Activated B cell treated with CpG ODN at 0.5 μM for 24 hours (primary cell): ENCODE results near the gene SPDYE4. TPM values are rescaled to one million over a fixed set of nuclear protein-coding genes. Genes with fewer than 3 reads are reported as not detected.

Experiments used
- ATAC-seq: fragments of 200-7000 bp; cut with Tn5 transposase; one replicate; pipeline ENCODE4 v1.10.0; 2021; ENCODE audit warnings: low read depth, mild to moderate bottlenecking, moderate library complexity
- CTCF ChIA-PET: fragments of 350-600 bp; sonication (Branson Sonifier 250); formaldehyde crosslinking; loops from one replicate; lab custom pipeline; 2021; ENCODE audit warnings: antibody characterized with exemption; lab: Charles Lee
- POLR2A ChIA-PET: fragments of 350-600 bp; sonication (Branson Sonifier 250); formaldehyde crosslinking; loops from one replicate; lab custom pipeline; 2021; ENCODE audit warnings: antibody characterized with exemption; lab: Charles Lee
- DNase-seq: peaks from one replicate; pipeline ENCODE4 v3.0.0; 2022
- H3K27ac Mint-ChIP-seq: one replicate; pipeline ENCODE4 v1.8.0; 2020; ENCODE audit warnings: mixed read lengths
- H3K27me3 Mint-ChIP-seq: one replicate; pipeline ENCODE4 v1.8.0; 2021; ENCODE audit warnings: mixed read lengths
- H3K36me3 Mint-ChIP-seq: one replicate; pipeline ENCODE4 v1.8.0; 2021; ENCODE audit warnings: low read depth, mixed read lengths
- H3K4me1 Mint-ChIP-seq: one replicate; pipeline ENCODE4 v1.8.0; 2021; ENCODE audit warnings: mixed read lengths
- H3K4me3 Mint-ChIP-seq: one replicate; pipeline ENCODE4 v1.8.0; 2020; ENCODE audit warnings: mild to moderate bottlenecking, mixed read lengths
- H3K9me3 Mint-ChIP-seq: one replicate; pipeline ENCODE4 v1.8.0; 2020; ENCODE audit warnings: mixed read lengths
- intact Hi-C: fragments of 100-400 bp; cut with micrococcal nuclease; formaldehyde crosslinking; loops from one replicate; pipeline ENCODE4 v1.15.1; 2024
- total RNA-seq: library from RNA; stranded (reverse); gene quantifications from 2 replicates; pipeline ENCODE4 v1.2.3, GENCODE V29; 2022
- TF ChIP-seq, protein P1 (sequence below): fragments of 200-600 bp; IDR thresholded peaks from one replicate; pipeline ENCODE4 v1.8.0; 2022; ENCODE audit warnings: antibody characterized with exemption, mild to moderate bottlenecking

The SPDYE4 gene
- total RNA-seq, 1 donor from 2014 or later = not detected

DNA sequence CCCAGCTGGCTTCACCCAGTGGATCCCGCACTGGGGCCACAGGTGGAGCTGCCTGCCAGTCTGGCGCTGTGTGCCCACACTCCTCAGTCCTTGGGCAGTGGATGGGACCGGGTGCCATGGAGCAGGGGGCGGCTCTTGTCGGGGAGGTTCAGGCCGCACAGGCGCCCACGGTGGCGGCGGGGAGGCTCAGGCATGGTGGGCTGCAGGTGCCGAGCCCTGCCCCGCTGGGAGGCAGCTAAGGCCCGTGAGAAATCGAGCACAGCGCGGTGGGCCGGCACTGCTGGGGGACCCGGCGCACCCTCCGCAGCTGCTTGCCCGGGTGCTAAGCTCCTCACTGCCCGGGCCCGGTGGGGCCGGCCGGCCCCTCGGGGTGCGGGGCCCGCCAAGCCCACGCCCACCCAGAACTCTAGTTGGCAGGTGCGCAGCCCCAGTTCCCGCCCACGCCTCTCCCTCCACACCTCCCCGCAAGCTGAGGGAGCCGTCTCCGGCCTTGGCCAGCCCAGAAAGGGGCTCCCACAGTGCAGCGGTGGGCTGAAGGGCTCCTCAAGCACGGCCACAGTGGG is 40.3 kb downstream of the SPDYE4 start:
- ATAC-seq (no peak), DNase-seq (no peak)
- TF ChIP-seq, protein P1, sequence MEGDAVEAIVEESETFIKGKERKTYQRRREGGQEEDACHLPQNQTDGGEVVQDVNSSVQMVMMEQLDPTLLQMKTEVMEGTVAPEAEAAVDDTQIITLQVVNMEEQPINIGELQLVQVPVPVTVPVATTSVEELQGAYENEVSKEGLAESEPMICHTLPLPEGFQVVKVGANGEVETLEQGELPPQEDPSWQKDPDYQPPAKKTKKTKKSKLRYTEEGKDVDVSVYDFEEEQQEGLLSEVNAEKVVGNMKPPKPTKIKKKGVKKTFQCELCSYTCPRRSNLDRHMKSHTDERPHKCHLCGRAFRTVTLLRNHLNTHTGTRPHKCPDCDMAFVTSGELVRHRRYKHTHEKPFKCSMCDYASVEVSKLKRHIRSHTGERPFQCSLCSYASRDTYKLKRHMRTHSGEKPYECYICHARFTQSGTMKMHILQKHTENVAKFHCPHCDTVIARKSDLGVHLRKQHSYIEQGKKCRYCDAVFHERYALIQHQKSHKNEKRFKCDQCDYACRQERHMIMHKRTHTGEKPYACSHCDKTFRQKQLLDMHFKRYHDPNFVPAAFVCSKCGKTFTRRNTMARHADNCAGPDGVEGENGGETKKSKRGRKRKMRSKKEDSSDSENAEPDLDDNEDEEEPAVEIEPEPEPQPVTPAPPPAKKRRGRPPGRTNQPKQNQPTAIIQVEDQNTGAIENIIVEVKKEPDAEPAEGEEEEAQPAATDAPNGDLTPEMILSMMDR = no peak
- POLR2A ChIA-PET = no interaction called here
- CTCF ChIA-PET = no interaction called here
- no peak overlapping the region for H3K4me3 Mint-ChIP-seq
- no peak overlapping the region for H3K27ac Mint-ChIP-seq
- H3K27me3 Mint-ChIP-seq = peaks cover 7% of the 10 kb centered on the region
- no peaks in the 10 kb centered on the region for H3K4me1 Mint-ChIP-seq
- H3K9me3 Mint-ChIP-seq = peaks cover 2% of the 10 kb centered on the region
- H3K36me3 Mint-ChIP-seq = no peaks in the 10 kb centered on the region
- intact Hi-C loops = no loop called here

DNA sequence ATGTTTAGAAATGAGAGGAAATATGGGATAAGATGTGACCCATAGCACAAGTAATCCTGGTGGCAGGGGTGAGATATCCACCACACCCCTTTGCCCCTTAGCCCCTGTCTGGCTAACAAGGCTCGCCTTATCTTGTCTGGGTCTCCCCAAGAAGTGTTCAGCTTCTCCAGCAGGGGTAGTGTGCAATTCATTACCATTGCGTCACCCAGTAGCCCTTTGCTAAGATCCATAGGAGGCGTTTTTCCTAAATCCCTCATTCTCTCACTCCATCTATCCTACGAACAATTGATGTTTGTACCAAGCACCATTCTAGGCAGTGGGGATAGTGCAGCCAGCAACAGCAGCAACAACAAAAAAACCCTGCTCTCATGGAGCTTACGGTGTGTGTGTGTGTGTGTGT is 44.5 kb downstream of the SPDYE4 start:
- ChIA-PET POLR2A (no interaction called here), CTCF (no interaction called here)
- ATAC-seq (no peak), DNase-seq (no peak)
- Mint-ChIP-seq H3K4me3 (no peak overlapping the region), H3K4me1 (no peaks in the 10 kb centered on the region), H3K27me3 (peaks cover 8% of the 10 kb centered on the region), H3K9me3 (peaks cover 2% of the 10 kb centered on the region), H3K27ac (no peak overlapping the region), H3K36me3 (no peaks in the 10 kb centered on the region)
- TF ChIP-seq, protein P1 = no peak
- intact Hi-C loops = no loop called here

DNA sequence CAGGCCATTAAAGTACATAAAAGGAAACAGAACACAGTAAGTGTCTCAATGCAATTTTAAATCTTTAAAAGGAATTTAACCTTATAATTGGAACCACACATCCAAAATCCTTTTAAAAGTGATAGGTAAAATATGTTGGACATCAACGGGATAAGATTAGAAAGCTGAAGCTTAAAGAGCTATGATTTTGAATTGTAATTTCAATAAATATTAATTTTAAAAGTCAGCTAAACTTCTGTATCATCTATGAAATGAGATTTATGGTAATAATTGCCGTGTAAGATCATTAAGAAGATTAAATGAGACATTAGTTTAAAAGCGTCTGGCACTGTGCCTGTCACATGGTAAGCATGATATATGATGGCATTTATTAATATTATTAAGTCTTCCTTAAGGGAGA is 45.0 kb downstream of the SPDYE4 start:
- H3K27ac Mint-ChIP-seq = no peak overlapping the region
- no peak for DNase-seq
- H3K36me3 Mint-ChIP-seq = no peaks in the 10 kb centered on the region
- no peaks in the 10 kb centered on the region for H3K4me1 Mint-ChIP-seq
- intact Hi-C loops = no loop called here
- ChIA-PET CTCF (no interaction called here), POLR2A (no interaction called here)
- TF ChIP-seq, protein P1 = no peak
- H3K27me3 Mint-ChIP-seq = peaks cover 8% of the 10 kb centered on the region
- H3K4me3 Mint-ChIP-seq = no peak overlapping the region
- peaks cover 2% of the 10 kb centered on the region for H3K9me3 Mint-ChIP-seq
- no peak for ATAC-seq

DNA sequence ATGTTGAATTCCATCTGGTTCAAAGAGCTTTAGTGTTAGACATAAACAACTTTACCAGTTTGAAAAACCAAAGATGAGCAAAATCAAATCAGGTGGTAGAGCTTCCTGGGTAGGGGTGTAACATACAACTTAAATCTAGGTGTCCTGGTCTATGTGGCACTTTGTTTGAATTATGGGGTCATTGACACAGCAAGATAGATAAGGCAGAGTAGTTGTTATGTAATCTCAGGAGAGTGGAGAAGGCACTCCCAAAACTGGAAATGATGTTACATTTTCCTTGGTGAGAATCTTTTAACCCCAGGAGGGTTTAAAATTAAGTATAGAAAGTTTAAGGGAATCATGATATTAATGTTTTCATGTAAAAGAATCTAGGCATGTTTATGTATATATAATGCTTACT is 45.6 kb downstream of the SPDYE4 start:
- ChIA-PET CTCF (no interaction called here), POLR2A (no interaction called here)
- peaks cover 8% of the 10 kb centered on the region for H3K27me3 Mint-ChIP-seq
- ATAC-seq (no peak), DNase-seq (no peak)
- no peaks in the 10 kb centered on the region for H3K4me1 Mint-ChIP-seq
- TF ChIP-seq, protein P1 = no peak
- no peak overlapping the region for H3K27ac Mint-ChIP-seq
- H3K4me3 Mint-ChIP-seq = no peak overlapping the region
- peaks cover 2% of the 10 kb centered on the region for H3K9me3 Mint-ChIP-seq
- intact Hi-C loops = no loop called here
- H3K36me3 Mint-ChIP-seq = no peaks in the 10 kb centered on the region

DNA sequence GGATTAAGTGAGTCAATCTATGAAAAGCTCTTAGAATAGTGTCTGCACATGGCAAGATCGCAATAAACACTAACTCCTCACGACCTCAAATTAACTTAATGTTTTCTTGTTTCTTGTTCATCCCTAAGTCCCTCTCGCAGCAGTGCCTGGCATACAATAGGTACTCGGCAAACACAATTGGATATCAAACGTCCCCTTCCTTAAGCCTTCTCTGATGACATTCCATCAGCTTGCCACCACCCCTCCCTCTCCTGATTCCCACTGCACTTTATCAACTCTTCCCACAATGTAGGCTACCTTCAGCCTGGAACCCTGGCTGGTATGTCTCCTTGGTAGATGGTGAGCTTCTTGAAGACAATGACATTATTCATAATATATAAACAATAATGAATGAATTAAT is 47.1 kb downstream of the SPDYE4 start:
- DNase-seq (no peak), ATAC-seq (no peak)
- Mint-ChIP-seq H3K4me1 (no peaks in the 10 kb centered on the region), H3K27ac (no peak overlapping the region), H3K27me3 (peaks cover 11% of the 10 kb centered on the region), H3K4me3 (no peak overlapping the region), H3K9me3 (no peaks in the 10 kb centered on the region), H3K36me3 (no peaks in the 10 kb centered on the region)
- TF ChIP-seq, protein P1 = no peak
- CTCF ChIA-PET = no interaction called here
- POLR2A ChIA-PET = no interaction called here
- intact Hi-C loops = no loop called here
